Neuronal stem cell (in vitro differentiated cells): Measurements from ENCODE around the gene NOL7.

Source experiments
- DNase-seq: peaks from one replicate; pipeline ENCODE4 v3.0.0-alpha.2; 2013; ENCODE audit warnings: low spot score
- H2AFZ ChIP-seq: one replicate; pipeline ENCODE4 v1.6.1; 2013; ENCODE audit warnings: mild to moderate bottlenecking, low read length, inconsistent platforms
- H2AK5ac ChIP-seq: 2 replicates; pipeline ENCODE4 v1.6.1; 2013; ENCODE audit warnings: low read depth, mild to moderate bottlenecking, inconsistent platforms, low read length, moderate library complexity, mixed read lengths
- H2BK120ac ChIP-seq: 2 replicates; pipeline ENCODE4 v1.6.1; 2013; ENCODE audit warnings: low read depth, mild to moderate bottlenecking, inconsistent platforms, low read length, moderate library complexity, mixed read lengths
- H2BK12ac ChIP-seq: one replicate; pipeline ENCODE4 v1.6.1; 2013; ENCODE audit warnings: low read length, inconsistent platforms
- H2BK15ac ChIP-seq: 2 replicates; pipeline ENCODE4 v1.6.1; 2013; ENCODE audit warnings: mild to moderate bottlenecking, low read length, inconsistent platforms, mixed read lengths
- H2BK5ac ChIP-seq: one replicate; pipeline ENCODE4 v1.6.1; 2013; ENCODE audit warnings: inconsistent platforms, mild to moderate bottlenecking, low read length, moderate library complexity
- H3K14ac ChIP-seq: one replicate; pipeline ENCODE4 v1.6.1; 2013; ENCODE audit warnings: low read length, inconsistent platforms
- H3K18ac ChIP-seq: 2 replicates; pipeline ENCODE4 v1.6.1; 2013; ENCODE audit warnings: low read length, inconsistent platforms
- H3K23ac ChIP-seq: 2 replicates; pipeline ENCODE4 v1.6.1; 2013; ENCODE audit warnings: low read depth, mild to moderate bottlenecking, mixed read lengths, low read length, inconsistent platforms; ENCODE audit not compliant: poor library complexity
- H3K27ac ChIP-seq: replicated peaks from 3 replicates; pipeline ENCODE4 v1.5.1; 2013; ENCODE audit warnings: low read length, inconsistent platforms
- H3K27me3 ChIP-seq, 3 experiments: 2 replicates each; pipeline ENCODE4 v1.6.1; 2013; ENCODE audit warnings: low read length in 3 of 3, mild to moderate bottlenecking in 2 of 3, inconsistent platforms in 1 of 3, low read depth in 1 of 3, mixed read lengths in 1 of 3, moderate library complexity in 1 of 3; ENCODE audit not compliant: control insufficient read depth in 3 of 3, insufficient read depth in 3 of 3
- H3K36me3 ChIP-seq, 2 donors: replicated peaks in 1 of 2; 2 replicates each; pipeline ENCODE4 v1.6.1; 2013; ENCODE audit warnings: low read length in 2 of 2; ENCODE audit not compliant: control insufficient read depth in 2 of 2, insufficient read depth in 2 of 2
- H3K4ac ChIP-seq: 2 replicates; pipeline ENCODE4 v1.6.1; 2013; ENCODE audit warnings: inconsistent platforms, mild to moderate bottlenecking, low read length, moderate library complexity
- H3K4me1 ChIP-seq, 2 donors: 1 replicate in 1 of 2; 2 replicates in 1 of 2; pipeline ENCODE4 v1.6.1; 2013; ENCODE audit warnings: low read length in 2 of 2, low read depth in 1 of 2; ENCODE audit not compliant: control insufficient read depth in 2 of 2, insufficient read depth in 1 of 2
- H3K4me2 ChIP-seq: one replicate; pipeline ENCODE4 v1.6.1; 2013; ENCODE audit warnings: mild to moderate bottlenecking, low read length, inconsistent platforms; ENCODE audit not compliant: insufficient read depth, poor library complexity, severe bottlenecking
- H3K4me3 ChIP-seq, 2 donors: 2 replicates each; pipeline ENCODE4 v1.5.1; 2013; ENCODE audit warnings: low read length in 2 of 2, mild to moderate bottlenecking in 2 of 2, inconsistent platforms in 1 of 2, moderate library complexity in 1 of 2
- H3K79me1 ChIP-seq: one replicate; pipeline ENCODE4 v1.6.1; 2013; ENCODE audit warnings: low read depth, mild to moderate bottlenecking, inconsistent platforms, low read length, moderate library complexity
- H3K9ac ChIP-seq: one replicate; pipeline ENCODE4 v1.6.1; 2013; ENCODE audit warnings: mild to moderate bottlenecking, low read depth, low read length, inconsistent platforms; ENCODE audit not compliant: poor library complexity
- H3K9me3 ChIP-seq, 2 donors: replicated peaks in 1 of 2; 2 replicates each; pipeline versions ENCODE3 to v1.6.1; 2013; ENCODE audit warnings: low read length in 2 of 2, mild to moderate bottlenecking in 2 of 2, inconsistent platforms in 1 of 2, low read depth in 1 of 2, mixed read lengths in 1 of 2, moderate library complexity in 1 of 2; ENCODE audit not compliant: control insufficient read depth in 2 of 2, insufficient read depth in 1 of 2
- H4K8ac ChIP-seq: one replicate; pipeline ENCODE4 v1.6.1; 2013; ENCODE audit warnings: low read depth, mild to moderate bottlenecking, inconsistent platforms, low read length, moderate library complexity
- H4K91ac ChIP-seq: one replicate; pipeline ENCODE4 v1.6.1; 2013; ENCODE audit warnings: low read length, low read depth, mild to moderate bottlenecking, inconsistent platforms; ENCODE audit not compliant: poor library complexity
- WGBS, 2 donors: extraction: QIAGEN DNeasy Blood & Tissue Kit; methylation state at CpG; one replicate each; pipeline ENCODE4 v1.1.7; 2013; ENCODE audit warnings: missing lambda C conversion rate in 2 of 2, mixed read lengths in 1 of 2; ENCODE audit not compliant: insufficient read length in 2 of 2, insufficient replicate concordance in 1 of 2; ENCODE audit errors: extremely low coverage in 2 of 2; 5-methylcytosine and 5-hydroxymethylcytosine counted together

The NOL7 gene

DNA sequence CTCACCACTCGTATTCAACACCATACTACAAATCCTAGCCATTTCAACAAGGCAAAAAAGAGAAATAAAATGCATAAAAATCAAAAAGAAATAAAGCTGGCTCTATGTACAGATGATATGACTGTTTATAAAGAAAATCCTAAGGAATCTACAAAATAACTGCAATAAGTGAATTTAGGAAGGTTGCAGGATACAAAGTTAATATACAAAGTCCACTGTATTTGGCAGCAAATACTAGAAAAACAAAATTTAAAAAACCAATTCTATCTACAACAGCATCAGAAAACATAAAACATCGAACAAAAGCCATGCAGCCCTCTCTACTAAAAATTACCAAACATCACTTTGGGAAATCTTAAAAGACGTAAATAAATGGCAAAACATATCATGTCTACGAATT lies 48.9 kb downstream of the NOL7 start:
- Histone ChIP-seq H3K27ac (no peak overlapping the region), H3K4me3 (no peak overlapping the region), H2BK15ac (no peak overlapping the region), H3K79me1 (peaks cover 3% of the 10 kb centered on the region), H3K23ac (no peak overlapping the region), H3K9ac (no peak overlapping the region), H3K14ac (no peak overlapping the region), H2AFZ (no peak overlapping the region), H3K4me1 (no peaks in the 10 kb centered on the region), H2BK120ac (no peak overlapping the region), H2BK12ac (no peak overlapping the region), H3K36me3 (no peaks in the 10 kb centered on the region), H3K27me3 (no peaks in the 10 kb centered on the region), H3K9me3 (peaks cover 0 to 28% of the 10 kb centered on the region in 2 donors), H4K91ac (no peak overlapping the region), H3K4me2 (no peak overlapping the region), H4K8ac (no peak overlapping the region), H2AK5ac (no peak overlapping the region), H3K18ac (no peak overlapping the region), H2BK5ac (no peak overlapping the region), H3K4ac (no peak overlapping the region)
- DNase-seq: no peak
- no CpG with 5 or more reads among the region's 4 CpGs for WGBS, 2 donors

DNA sequence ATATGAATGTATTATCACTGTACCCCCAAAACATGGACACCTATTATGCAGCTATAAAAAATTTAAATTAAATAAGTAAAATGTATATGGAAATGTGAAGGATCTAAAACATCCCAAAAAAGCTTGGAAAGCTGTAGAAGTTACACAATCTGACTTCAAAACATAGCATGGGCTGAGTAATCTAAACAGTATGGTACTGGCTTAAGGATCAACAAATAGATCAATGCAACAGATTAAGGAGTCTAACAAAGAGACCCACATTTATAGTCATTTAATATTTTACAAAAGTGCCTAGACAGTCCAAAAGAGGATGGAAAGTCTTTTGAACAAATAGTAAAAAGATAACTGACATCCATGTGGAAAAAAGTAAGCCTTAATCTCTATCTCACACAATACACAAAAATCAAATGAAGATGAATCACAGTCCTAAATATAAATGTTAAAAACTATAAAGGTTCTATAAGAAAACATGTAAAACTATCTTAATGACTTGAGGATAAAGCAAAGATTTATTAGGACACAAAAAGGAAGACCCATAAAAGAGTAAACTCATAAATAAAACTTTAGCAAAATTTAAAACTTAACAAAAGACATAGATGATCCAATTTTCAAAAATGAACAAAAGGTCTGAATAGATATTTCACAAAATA lies 49.7 kb downstream of the NOL7 start:
- Histone ChIP-seq H3K4me3 (no peak overlapping the region), H2BK15ac (no peak overlapping the region), H3K9me3 (peaks cover 0 to 33% of the 10 kb centered on the region in 2 donors), H3K27me3 (no peaks in the 10 kb centered on the region), H3K4me1 (no peaks in the 10 kb centered on the region), H2BK5ac (no peak overlapping the region), H3K9ac (no peak overlapping the region), H2AFZ (no peak overlapping the region), H3K18ac (no peak overlapping the region), H2BK12ac (no peak overlapping the region), H3K79me1 (peaks cover 6% of the 10 kb centered on the region), H3K14ac (no peak overlapping the region), H2AK5ac (no peak overlapping the region), H3K4ac (no peak overlapping the region), H3K27ac (no peak overlapping the region), H2BK120ac (no peak overlapping the region), H3K4me2 (no peak overlapping the region), H4K91ac (no peak overlapping the region), H3K36me3 (no peaks in the 10 kb centered on the region), H3K23ac (no peak overlapping the region), H4K8ac (no peak overlapping the region)
- DNase-seq: no peak

DNA sequence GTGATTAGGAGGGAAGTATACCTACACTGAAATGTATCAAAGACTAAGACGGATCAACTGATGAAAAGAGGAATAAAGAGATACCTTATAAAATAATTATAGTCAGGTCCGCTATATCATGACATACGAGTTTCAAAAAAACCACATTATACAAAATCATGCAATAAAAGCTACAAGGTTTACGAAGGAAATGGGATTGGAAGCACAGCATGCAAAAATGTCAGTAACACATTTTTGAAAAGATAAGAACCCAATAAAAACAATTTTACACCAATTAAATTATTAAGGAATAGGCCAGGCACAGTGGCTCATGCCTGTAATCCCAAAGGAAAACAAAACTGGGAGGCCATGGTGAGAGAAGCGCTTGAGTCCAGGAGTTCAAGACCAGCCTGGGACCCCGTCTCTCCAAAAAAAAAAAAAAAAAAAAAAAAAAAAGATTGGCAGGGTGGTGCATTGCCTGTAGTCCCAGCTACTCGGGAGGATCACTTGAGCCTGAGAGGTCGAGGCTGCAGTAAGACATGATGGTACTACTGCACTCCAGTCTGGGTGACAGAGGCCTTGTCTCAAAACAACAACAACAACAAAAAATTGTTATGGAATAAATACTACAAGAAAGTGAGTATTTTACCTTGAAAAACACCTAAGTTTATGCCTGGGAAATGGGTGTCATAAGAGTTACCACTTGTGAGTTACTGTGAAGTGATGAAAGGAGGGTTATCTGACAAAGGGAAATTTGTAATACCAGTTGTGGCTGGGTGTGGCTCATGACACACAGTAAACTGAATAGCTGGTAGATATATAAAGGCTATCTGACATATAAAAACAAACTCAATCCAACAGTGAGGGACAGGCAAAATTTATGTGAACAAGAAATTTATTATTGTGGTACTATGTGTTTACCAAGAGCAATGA lies 51.3 kb downstream of the NOL7 start:
- Histone ChIP-seq H3K36me3 (no peaks in the 10 kb centered on the region), H4K91ac (no peak overlapping the region), H2BK120ac (no peak overlapping the region), H3K79me1 (peaks cover 4% of the 10 kb centered on the region), H3K23ac (no peak overlapping the region), H3K27me3 (no peaks in the 10 kb centered on the region), H3K14ac (no peak overlapping the region), H3K4me2 (no peak overlapping the region), H2BK12ac (no peak overlapping the region), H3K27ac (no peak overlapping the region), H2AFZ (no peak overlapping the region), H3K9ac (no peak overlapping the region), H3K4me3 (no peak overlapping the region), H3K4ac (no peak overlapping the region), H2AK5ac (no peak overlapping the region), H3K18ac (no peak overlapping the region), H2BK15ac (no peak overlapping the region), H2BK5ac (no peak overlapping the region), H3K4me1 (no peaks in the 10 kb centered on the region), H3K9me3 (peaks cover 0 to 40% of the 10 kb centered on the region in 2 donors), H4K8ac (no peak overlapping the region)
- WGBS, 2 donors: no CpG with 5 or more reads among the region's 8 CpGs
- DNase-seq: no peak

DNA sequence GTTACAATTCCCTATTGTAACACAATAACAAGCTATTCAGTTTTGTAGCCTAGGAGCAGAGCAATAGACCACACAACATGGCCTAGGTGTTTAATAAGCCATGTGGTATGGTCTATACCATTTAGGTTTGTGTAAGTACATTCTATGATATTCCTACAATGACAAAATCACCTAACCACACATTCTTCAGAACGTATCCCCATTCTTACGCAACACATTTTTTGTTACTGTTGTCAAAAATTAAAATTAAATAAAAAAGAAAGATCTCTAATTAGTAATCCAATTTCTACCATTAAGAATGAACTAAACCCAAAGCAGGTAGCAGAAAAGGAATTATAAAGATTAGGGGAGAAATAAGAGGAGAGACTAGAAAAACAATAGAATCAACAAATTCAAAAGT lies 52.5 kb downstream of the NOL7 start:
- Histone ChIP-seq H2BK5ac (no peak overlapping the region), H3K4me2 (no peak overlapping the region), H3K4ac (no peak overlapping the region), H3K27ac (no peak overlapping the region), H3K4me3 (no peak overlapping the region), H2AK5ac (no peak overlapping the region), H2AFZ (no peak overlapping the region), H4K8ac (no peak overlapping the region), H3K18ac (no peak overlapping the region), H3K4me1 (no peaks in the 10 kb centered on the region), H2BK15ac (no peak overlapping the region), H4K91ac (no peak overlapping the region), H3K14ac (no peak overlapping the region), H3K9me3 (peaks cover 0 to 36% of the 10 kb centered on the region in 2 donors), H2BK120ac (no peak overlapping the region), H3K23ac (no peak overlapping the region), H3K9ac (no peak overlapping the region), H2BK12ac (no peak overlapping the region), H3K79me1 (peaks cover 4% of the 10 kb centered on the region), H3K36me3 (no peaks in the 10 kb centered on the region), H3K27me3 (no peaks in the 10 kb centered on the region)
- 100% methylated on average over 1 of the region's 2 CpGs; no CpG with 5 or more reads in 1 of the 2 donors for WGBS, 2 donors
- no peak for DNase-seq
